T-helper 2 cell treated with Interferon-gamma antibody and Interleukin-4, amounts not matched to agents 5 μg/mL and 100 μg/mL, for 36 hours (primary cell): ENCODE measurements around the gene PARP11.

Experiments used
- DNase-seq: peaks from one replicate; pipeline ENCODE4 v3.0.0; 2021; ENCODE audit warnings: low spot score
- H3K27ac Mint-ChIP-seq: one replicate; pipeline ENCODE4 v1.8.0; 2021; ENCODE audit warnings: mild to moderate bottlenecking, mixed read lengths
- H3K27me3 Mint-ChIP-seq: one replicate; pipeline ENCODE4 v1.8.0; 2021; ENCODE audit warnings: low read depth, mixed read lengths
- H3K36me3 Mint-ChIP-seq: one replicate; pipeline ENCODE4 v1.8.0; 2021; ENCODE audit warnings: low read depth, mixed read lengths
- H3K4me1 Mint-ChIP-seq: one replicate; pipeline ENCODE4 v1.8.0; 2021; ENCODE audit warnings: low read depth, mixed read lengths
- H3K4me3 Mint-ChIP-seq: one replicate; pipeline ENCODE4 v1.8.0; 2022; ENCODE audit warnings: mild to moderate bottlenecking, moderate library complexity, mixed read lengths
- H3K9me3 Mint-ChIP-seq: one replicate; pipeline ENCODE4 v1.8.0; 2021; ENCODE audit warnings: mixed read lengths

The PARP11 gene

GRCh38 chr12:3795066-3795465 is 78.1 kb downstream of the PARP11 start:
- Mint-ChIP-seq H3K4me3 (no peak overlapping the region), H3K9me3 (no peaks in the 10 kb centered on the region), H3K27me3 (no peaks in the 10 kb centered on the region), H3K27ac (no peak overlapping the region), H3K4me1 (peaks cover 5% of the 10 kb centered on the region), H3K36me3 (no peaks in the 10 kb centered on the region)
- DNase-seq: no peak

DNA sequence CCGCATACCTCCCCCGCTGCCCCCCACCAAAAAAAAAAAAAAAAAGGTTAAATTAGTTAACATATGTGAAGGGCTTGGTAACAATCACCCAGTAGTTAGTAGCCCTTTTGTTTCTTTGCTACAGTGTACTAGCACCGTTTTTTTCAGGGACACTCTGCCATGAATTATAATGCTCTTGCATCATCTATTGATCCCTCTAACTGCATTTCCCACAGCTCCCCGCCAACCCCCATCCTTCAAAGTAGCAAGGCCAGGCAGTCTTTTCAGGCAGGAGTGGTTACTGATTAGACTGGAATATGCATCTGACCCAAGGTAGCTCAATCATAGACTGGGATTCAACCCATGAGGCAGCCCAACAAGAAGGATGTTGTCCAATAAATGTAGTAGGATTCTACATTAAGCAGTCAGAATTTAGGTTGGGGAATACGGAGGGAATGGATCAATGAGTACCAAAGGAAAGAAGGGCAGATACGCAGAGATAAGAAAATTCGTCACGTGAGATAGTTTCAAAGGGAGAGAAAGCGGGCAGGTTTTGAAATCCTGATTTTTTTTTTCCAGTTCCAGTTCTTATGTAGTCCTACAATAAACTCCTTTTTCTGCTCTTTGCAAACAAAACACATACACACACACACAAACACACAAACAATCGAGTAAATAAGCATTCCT is 80.4 kb downstream of the PARP11 start:
- Mint-ChIP-seq H3K27me3 (no peaks in the 10 kb centered on the region), H3K36me3 (no peaks in the 10 kb centered on the region), H3K4me1 (peaks cover 5% of the 10 kb centered on the region), H3K27ac (no peak overlapping the region), H3K4me3 (no peak overlapping the region), H3K9me3 (no peaks in the 10 kb centered on the region)
- no peak for DNase-seq

- Mint-ChIP-seq H3K9me3 (no peaks in the 10 kb centered on the region), H3K4me1 (peaks cover 5% of the 10 kb centered on the region), H3K4me3 (no peak overlapping the region), H3K27ac (no peak overlapping the region), H3K36me3 (no peaks in the 10 kb centered on the region), H3K27me3 (no peaks in the 10 kb centered on the region)
- DNase-seq: no peak
Observed at GRCh38 chr12:3791256-3791874, 81.8 kb downstream of the PARP11 start.

- no peaks in the 10 kb centered on the region for H3K27me3 Mint-ChIP-seq
- H3K4me3 Mint-ChIP-seq: no peak overlapping the region
- H3K27ac Mint-ChIP-seq: no peak overlapping the region
- no peak for DNase-seq
- H3K9me3 Mint-ChIP-seq: no peaks in the 10 kb centered on the region
- no peaks in the 10 kb centered on the region for H3K36me3 Mint-ChIP-seq
- H3K4me1 Mint-ChIP-seq: peaks cover 5% of the 10 kb centered on the region
Observed at GRCh38 chr12:3790642-3791041, 82.6 kb downstream of the PARP11 start.

- Mint-ChIP-seq H3K36me3 (no peaks in the 10 kb centered on the region), H3K4me1 (no peaks in the 10 kb centered on the region), H3K4me3 (no peak overlapping the region), H3K27me3 (no peaks in the 10 kb centered on the region), H3K9me3 (no peaks in the 10 kb centered on the region), H3K27ac (no peak overlapping the region)
- DNase-seq: no peak
Observed at GRCh38 chr12:3789838-3790237, 83.4 kb downstream of the PARP11 start.

DNA sequence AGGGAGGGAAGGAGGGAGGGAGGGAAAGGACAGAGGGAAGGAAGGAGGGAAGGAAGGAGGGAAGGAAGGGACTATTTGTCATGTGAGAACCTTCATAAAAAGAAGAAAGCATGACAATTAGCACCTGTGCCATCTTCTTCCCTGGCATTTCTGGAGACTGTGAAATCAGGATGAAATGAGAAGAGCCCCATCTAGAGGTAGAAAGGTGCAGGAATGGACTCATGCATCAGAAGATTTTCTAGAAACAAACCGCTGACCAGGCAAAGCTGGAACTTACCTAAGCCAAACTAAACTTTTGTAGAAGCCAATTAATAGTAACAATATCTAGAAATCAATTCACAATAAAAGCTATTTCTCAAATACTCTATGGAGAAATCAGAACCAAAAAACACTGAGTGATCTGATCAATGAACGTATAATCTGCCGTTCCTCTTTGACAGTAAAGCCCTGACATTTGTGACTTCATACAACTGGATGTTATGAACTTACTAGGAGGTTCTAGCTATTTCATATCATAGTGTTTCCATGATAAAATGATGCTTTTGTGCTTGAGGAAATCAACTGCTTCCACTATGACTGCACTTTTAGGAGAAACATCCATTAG is 95.9 kb downstream of the PARP11 start:
- peaks cover 6% of the 10 kb centered on the region for H3K4me1 Mint-ChIP-seq
- H3K9me3 Mint-ChIP-seq: no peaks in the 10 kb centered on the region
- DNase-seq: no peak
- no peak overlapping the region for H3K27ac Mint-ChIP-seq
- H3K4me3 Mint-ChIP-seq: no peak overlapping the region
- H3K27me3 Mint-ChIP-seq: no peaks in the 10 kb centered on the region
- H3K36me3 Mint-ChIP-seq: no peaks in the 10 kb centered on the region

DNA sequence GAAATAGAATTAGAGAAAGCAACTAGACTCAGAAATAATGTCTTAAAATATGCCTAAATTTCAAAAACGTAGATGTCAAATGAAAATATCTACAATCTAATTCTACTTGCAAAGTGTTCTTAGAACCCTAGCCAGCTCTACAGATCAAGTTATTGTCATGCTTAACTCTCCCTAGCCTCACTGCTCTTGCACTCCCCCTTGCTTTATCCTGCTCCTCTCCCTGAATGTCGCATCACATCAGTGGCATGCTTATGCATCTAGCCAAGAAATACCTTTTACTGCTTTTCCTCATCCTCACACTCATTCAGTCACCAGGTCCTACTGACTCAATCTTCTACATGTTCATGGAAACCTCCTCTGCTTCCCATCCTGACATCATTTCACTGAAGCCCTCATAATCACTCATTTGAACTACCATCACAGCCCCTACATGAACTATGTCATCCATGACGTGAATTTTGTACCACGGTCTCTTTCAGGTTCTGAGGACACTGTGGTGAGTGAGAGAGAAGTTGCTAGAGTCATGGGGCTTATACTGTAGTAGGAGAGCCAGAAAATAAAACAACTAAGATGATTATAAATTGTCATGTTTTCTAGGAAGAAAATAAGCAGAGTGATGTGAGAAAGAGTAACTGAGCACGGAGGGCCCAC is 97.7 kb downstream of the PARP11 start:
- H3K27me3 Mint-ChIP-seq: no peaks in the 10 kb centered on the region
- H3K4me1 Mint-ChIP-seq: peaks cover 11% of the 10 kb centered on the region
- no peaks in the 10 kb centered on the region for H3K9me3 Mint-ChIP-seq
- H3K27ac Mint-ChIP-seq: no peak overlapping the region
- H3K4me3 Mint-ChIP-seq: no peak overlapping the region
- no peak for DNase-seq
- no peaks in the 10 kb centered on the region for H3K36me3 Mint-ChIP-seq

- H3K36me3 Mint-ChIP-seq: no peaks in the 10 kb centered on the region
- no peak overlapping the region for H3K27ac Mint-ChIP-seq
- peaks cover 2% of the 10 kb centered on the region for H3K27me3 Mint-ChIP-seq
- H3K4me3 Mint-ChIP-seq: no peak overlapping the region
- no peaks in the 10 kb centered on the region for H3K9me3 Mint-ChIP-seq
- peaks cover 11% of the 10 kb centered on the region for H3K4me1 Mint-ChIP-seq
- DNase-seq: no peak
Observed at GRCh38 chr12:3772380-3772779, 100.8 kb downstream of the PARP11 start.

GRCh38 chr12:3771853-3772252 is 101.3 kb downstream of the PARP11 start:
- H3K9me3 Mint-ChIP-seq: no peaks in the 10 kb centered on the region
- no peaks in the 10 kb centered on the region for H3K36me3 Mint-ChIP-seq
- peaks cover 2% of the 10 kb centered on the region for H3K27me3 Mint-ChIP-seq
- peaks cover 11% of the 10 kb centered on the region for H3K4me1 Mint-ChIP-seq
- DNase-seq: no peak
- no peak overlapping the region for H3K27ac Mint-ChIP-seq
- no peak overlapping the region for H3K4me3 Mint-ChIP-seq

DNA sequence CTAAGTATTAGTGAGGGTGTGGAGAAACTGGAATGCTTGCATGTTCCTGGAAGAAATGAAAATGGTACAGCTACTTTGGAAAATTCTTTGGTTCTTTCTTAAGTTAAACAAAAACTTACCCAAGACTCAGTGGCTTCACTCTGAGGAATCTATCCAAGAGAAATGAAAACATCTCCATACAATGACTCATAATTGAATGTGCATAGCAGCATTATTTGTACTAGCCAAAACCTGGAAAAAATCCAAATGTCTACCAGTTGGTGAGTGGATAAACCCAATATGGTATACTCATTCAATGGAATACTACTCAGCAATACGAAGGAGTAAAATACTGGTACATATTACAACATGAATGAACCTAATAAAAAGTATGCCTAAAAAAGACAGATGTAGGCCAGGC is 102.3 kb downstream of the PARP11 start:
- no peaks in the 10 kb centered on the region for H3K36me3 Mint-ChIP-seq
- peaks cover 11% of the 10 kb centered on the region for H3K4me1 Mint-ChIP-seq
- peaks cover 5% of the 10 kb centered on the region for H3K27me3 Mint-ChIP-seq
- H3K27ac Mint-ChIP-seq: no peak overlapping the region
- no peak overlapping the region for H3K4me3 Mint-ChIP-seq
- no peak for DNase-seq
- no peaks in the 10 kb centered on the region for H3K9me3 Mint-ChIP-seq

DNA sequence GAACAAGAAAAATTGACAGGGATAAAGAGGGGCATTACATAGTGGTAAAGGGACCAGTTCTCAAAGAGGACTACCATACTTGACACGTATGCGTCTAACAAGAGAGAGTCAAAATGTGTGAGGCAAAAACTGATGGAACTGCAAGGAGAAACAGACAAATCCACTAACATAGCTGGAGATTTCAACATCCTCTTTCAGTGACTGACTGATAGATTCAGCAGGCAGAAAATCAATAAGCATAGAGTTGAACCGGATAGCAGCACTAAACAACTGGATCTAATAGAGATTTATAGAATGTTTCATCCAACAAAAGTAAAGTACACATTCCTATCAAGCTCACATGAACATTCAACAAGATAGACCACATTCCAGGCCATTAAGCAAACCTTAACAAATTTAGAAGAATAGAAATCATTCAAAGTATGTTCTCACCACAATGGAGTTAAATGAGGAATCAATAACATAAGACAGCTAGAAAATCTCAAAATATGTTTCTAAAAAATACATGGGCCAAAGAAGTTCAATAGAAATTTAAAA is 104.2 kb downstream of the PARP11 start:
- DNase-seq: no peak
- H3K27me3 Mint-ChIP-seq: peaks cover 5% of the 10 kb centered on the region
- no peak overlapping the region for H3K27ac Mint-ChIP-seq
- H3K36me3 Mint-ChIP-seq: no peaks in the 10 kb centered on the region
- no peaks in the 10 kb centered on the region for H3K9me3 Mint-ChIP-seq
- no peak overlapping the region for H3K4me3 Mint-ChIP-seq
- peaks cover 11% of the 10 kb centered on the region for H3K4me1 Mint-ChIP-seq

GRCh38 chr12:3761116-3761735 is 112.0 kb downstream of the PARP11 start:
- Mint-ChIP-seq H3K4me1 (peaks cover 6% of the 10 kb centered on the region), H3K36me3 (peaks cover 7% of the 10 kb centered on the region), H3K9me3 (no peaks in the 10 kb centered on the region), H3K27ac (no peak overlapping the region), H3K27me3 (no peaks in the 10 kb centered on the region), H3K4me3 (no peak overlapping the region)
- DNase-seq: no peak

- Mint-ChIP-seq H3K9me3 (no peaks in the 10 kb centered on the region), H3K27ac (no peak overlapping the region), H3K36me3 (peaks cover 7% of the 10 kb centered on the region), H3K4me3 (no peak overlapping the region), H3K4me1 (peaks cover 6% of the 10 kb centered on the region), H3K27me3 (no peaks in the 10 kb centered on the region)
- no peak for DNase-seq
Observed at GRCh38 chr12:3759878-3760277, 113.3 kb downstream of the PARP11 start.
